Osteoblast (primary cell): ENCODE results near the gene MAU2. TPM values are rescaled to one million over a fixed set of nuclear protein-coding genes. Genes with fewer than 3 reads are reported as not detected.

Source experiments
- DNase-seq: peaks from one replicate; pipeline ENCODE4 v3.0.0; 2011; ENCODE audit warnings: low spot score, mixed read lengths; ENCODE audit not compliant: insufficient read length; ENCODE audit errors: missing footprints
- H2AFZ ChIP-seq: 2 replicates; pipeline ENCODE4 v1.6.0; 2011; ENCODE audit warnings: mild to moderate bottlenecking, low read length
- H3K27ac ChIP-seq: 2 replicates; pipeline ENCODE4 v1.5.1; 2011; ENCODE audit warnings: mild to moderate bottlenecking, low read depth, low read length, moderate library complexity
- H3K27me3 ChIP-seq: 2 replicates; pipeline ENCODE4 v1.6.0; 2012; ENCODE audit warnings: mild to moderate bottlenecking, control low read depth, inconsistent platforms, low read length, moderate library complexity; ENCODE audit not compliant: insufficient read depth
- H3K36me3 ChIP-seq: 2 replicates; pipeline ENCODE4 v1.5.1; 2011; ENCODE audit warnings: mild to moderate bottlenecking, low read length, control low read depth, moderate library complexity; ENCODE audit not compliant: insufficient read depth
- H3K4me1 ChIP-seq: 2 replicates; pipeline ENCODE4 v1.5.1; 2011; ENCODE audit warnings: mild to moderate bottlenecking, low read length, control low read depth, moderate library complexity; ENCODE audit not compliant: insufficient read depth
- H3K4me2 ChIP-seq: 2 replicates; pipeline ENCODE4 v1.6.0; 2011; ENCODE audit warnings: mild to moderate bottlenecking, low read length; ENCODE audit not compliant: insufficient read depth
- H3K4me3 ChIP-seq: fragments of 200-600 bp; sonication (generic); 3 replicates; pipeline ENCODE4 v1.5.1; 2012; ENCODE audit warnings: mild to moderate bottlenecking, low read length, inconsistent platforms; ENCODE audit not compliant: insufficient read depth
- H3K79me2 ChIP-seq: 2 replicates; pipeline ENCODE4 v1.6.0; 2012; ENCODE audit warnings: mild to moderate bottlenecking, low read length, control low read depth, inconsistent platforms; ENCODE audit not compliant: insufficient read depth
- H3K9me3 ChIP-seq: 2 replicates; pipeline ENCODE4 v1.5.1; 2011; ENCODE audit warnings: low read depth, low read length, control low read depth
- H4K20me1 ChIP-seq: 2 replicates; pipeline ENCODE4 v1.6.0; 2012; ENCODE audit warnings: mild to moderate bottlenecking, low read length, control low read depth; ENCODE audit not compliant: insufficient read depth
- total RNA-seq: library from RNA; depleted of rRNA; stranded (reverse); fragments of >200 nt; gene quantifications from 2 replicates; pipeline ENCODE4 v1.2.3, GENCODE V29; 2012
- TF ChIP-seq, protein P1 (sequence below): IDR thresholded peaks from 2 replicates; pipeline ENCODE4 v1.5.1; 2011; ENCODE audit warnings: mild to moderate bottlenecking, low read depth, low read length, moderate library complexity; ENCODE audit errors: extremely low read depth

Gene MAU2
- total RNA-seq, 1 donor = 39.1 TPM

DNA sequence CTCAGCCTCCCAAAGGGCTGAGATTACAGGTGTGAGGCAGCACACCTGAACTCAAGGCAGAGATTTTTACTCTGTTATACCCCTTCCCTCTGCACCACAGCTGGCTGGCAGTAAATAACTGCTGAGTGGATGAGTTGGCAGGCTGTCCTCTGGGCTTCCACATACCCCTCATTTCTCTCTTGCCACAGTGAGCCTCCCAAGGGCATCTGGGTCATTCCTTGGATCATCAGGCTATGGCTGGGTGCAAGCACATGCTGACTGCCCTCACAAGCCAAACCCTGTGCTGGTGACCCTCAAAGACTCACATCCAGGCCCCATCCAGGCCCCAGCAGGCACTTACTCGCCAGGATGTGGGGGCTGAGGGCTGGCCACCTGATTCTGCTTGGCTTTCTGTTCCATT is 4.5 kb upstream of the MAU2 start:
- Histone ChIP-seq H3K36me3 (peaks cover 35% of the 10 kb centered on the region), H3K4me2 (no peak overlapping the region)
- DNase-seq = no peak

GRCh38 chr19:19319732-19320360 is 783 bp upstream of the MAU2 start:
- Histone ChIP-seq H3K9me3 (no peaks in the 10 kb centered on the region), H3K36me3 (peaks cover 28% of the 10 kb centered on the region), H2AFZ (peak overlapping the region; percentile 99), H4K20me1 (peaks cover 18% of the 10 kb centered on the region), H3K4me2 (peak overlapping the region; percentile 99), H3K4me3 (peak overlapping the region; percentile 99), H3K4me1 (peaks cover 16% of the 10 kb centered on the region), H3K27ac (peak overlapping the region; percentile 98), H3K79me2 (peaks cover 92% of the 10 kb centered on the region), H3K27me3 (no peaks in the 10 kb centered on the region)
- peak; percentile 78 for DNase-seq
- TF ChIP-seq, protein P1, sequence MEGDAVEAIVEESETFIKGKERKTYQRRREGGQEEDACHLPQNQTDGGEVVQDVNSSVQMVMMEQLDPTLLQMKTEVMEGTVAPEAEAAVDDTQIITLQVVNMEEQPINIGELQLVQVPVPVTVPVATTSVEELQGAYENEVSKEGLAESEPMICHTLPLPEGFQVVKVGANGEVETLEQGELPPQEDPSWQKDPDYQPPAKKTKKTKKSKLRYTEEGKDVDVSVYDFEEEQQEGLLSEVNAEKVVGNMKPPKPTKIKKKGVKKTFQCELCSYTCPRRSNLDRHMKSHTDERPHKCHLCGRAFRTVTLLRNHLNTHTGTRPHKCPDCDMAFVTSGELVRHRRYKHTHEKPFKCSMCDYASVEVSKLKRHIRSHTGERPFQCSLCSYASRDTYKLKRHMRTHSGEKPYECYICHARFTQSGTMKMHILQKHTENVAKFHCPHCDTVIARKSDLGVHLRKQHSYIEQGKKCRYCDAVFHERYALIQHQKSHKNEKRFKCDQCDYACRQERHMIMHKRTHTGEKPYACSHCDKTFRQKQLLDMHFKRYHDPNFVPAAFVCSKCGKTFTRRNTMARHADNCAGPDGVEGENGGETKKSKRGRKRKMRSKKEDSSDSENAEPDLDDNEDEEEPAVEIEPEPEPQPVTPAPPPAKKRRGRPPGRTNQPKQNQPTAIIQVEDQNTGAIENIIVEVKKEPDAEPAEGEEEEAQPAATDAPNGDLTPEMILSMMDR = no peak

More for the DNA sequence above, 4.5 kb upstream of the MAU2 start:
- Histone ChIP-seq H3K9me3 (no peaks in the 10 kb centered on the region), H2AFZ (no peak overlapping the region), H3K4me3 (no peak overlapping the region), H3K79me2 (peaks cover 65% of the 10 kb centered on the region), H3K27me3 (no peaks in the 10 kb centered on the region), H3K4me1 (peaks cover 8% of the 10 kb centered on the region), H3K27ac (no peak overlapping the region), H4K20me1 (peaks cover 9% of the 10 kb centered on the region)
- TF ChIP-seq, protein P1 = no peak

- peak overlapping the region; percentile 98 for H3K27ac ChIP-seq
- no peaks in the 10 kb centered on the region for H3K27me3 ChIP-seq
- peak overlapping the region; percentile 99 for H3K4me2 ChIP-seq
- peak overlapping the region; percentile 96 for H2AFZ ChIP-seq
- TF ChIP-seq, protein P1 = no peak
- H3K79me2 ChIP-seq = peaks cover 91% of the 10 kb centered on the region
- H3K36me3 ChIP-seq = peaks cover 22% of the 10 kb centered on the region
- DNase-seq = peak; percentile 62
- no peaks in the 10 kb centered on the region for H3K9me3 ChIP-seq
- peaks cover 20% of the 10 kb centered on the region for H4K20me1 ChIP-seq
- peak overlapping the region; percentile 99 for H3K4me3 ChIP-seq
- H3K4me1 ChIP-seq = peaks cover 16% of the 10 kb centered on the region
These were observed 530 bp downstream of the MAU2 start for GRCh38 chr19:19321141-19321577.

DNA sequence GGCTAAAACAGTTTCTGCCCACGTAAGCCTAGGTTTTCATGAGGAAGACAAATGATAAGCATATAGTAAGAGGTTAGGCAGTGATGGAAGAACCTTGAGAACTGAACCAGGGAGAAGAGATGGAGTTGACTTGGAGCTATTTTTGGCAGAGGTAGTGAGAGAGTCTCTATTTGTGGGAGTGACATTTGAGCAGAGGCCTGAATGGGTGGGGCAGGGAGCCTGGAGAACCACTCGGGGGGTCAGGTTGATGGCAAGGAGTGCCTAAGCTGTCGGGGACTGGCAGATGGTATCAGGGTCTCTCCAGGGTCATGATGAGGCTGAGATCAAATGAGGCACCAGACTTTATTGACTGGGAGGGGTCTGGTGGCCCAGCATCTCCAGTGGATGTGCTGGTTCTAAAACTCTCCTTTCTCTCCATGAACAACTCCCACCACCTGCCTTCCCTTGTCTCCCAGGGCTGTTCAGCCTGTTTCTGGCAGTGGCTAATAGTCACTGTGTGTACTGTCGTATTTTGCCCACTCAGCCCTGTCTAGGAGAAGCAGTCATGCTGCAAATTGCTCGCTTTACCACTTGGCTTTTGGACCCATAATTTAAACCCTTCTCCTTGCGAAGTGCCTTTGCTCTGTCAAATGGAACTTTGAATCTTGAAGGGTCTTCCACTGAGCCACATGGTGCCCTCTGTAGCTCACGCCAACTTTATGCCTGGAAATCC is 3.6 kb downstream of the MAU2 start:
- Histone ChIP-seq H3K27me3 (no peaks in the 10 kb centered on the region), H4K20me1 (peaks cover 26% of the 10 kb centered on the region), H3K36me3 (peaks cover 27% of the 10 kb centered on the region), H3K4me3 (no peak overlapping the region), H2AFZ (no peak overlapping the region), H3K9me3 (no peaks in the 10 kb centered on the region), H3K79me2 (peaks cover 81% of the 10 kb centered on the region), H3K27ac (no peak overlapping the region), H3K4me2 (no peak overlapping the region), H3K4me1 (peaks cover 15% of the 10 kb centered on the region)
- peak; percentile 62 for DNase-seq
- TF ChIP-seq, protein P1 = no peak
